ENCODE data around the gene RXRA. TPM values are rescaled to one million over a fixed set of nuclear protein-coding genes. Genes with fewer than 3 reads are reported as not detected.

Gene RXRA
- total RNA-seq, 1 experiment from 2014 or later, result 29.9 TPM

DNA sequence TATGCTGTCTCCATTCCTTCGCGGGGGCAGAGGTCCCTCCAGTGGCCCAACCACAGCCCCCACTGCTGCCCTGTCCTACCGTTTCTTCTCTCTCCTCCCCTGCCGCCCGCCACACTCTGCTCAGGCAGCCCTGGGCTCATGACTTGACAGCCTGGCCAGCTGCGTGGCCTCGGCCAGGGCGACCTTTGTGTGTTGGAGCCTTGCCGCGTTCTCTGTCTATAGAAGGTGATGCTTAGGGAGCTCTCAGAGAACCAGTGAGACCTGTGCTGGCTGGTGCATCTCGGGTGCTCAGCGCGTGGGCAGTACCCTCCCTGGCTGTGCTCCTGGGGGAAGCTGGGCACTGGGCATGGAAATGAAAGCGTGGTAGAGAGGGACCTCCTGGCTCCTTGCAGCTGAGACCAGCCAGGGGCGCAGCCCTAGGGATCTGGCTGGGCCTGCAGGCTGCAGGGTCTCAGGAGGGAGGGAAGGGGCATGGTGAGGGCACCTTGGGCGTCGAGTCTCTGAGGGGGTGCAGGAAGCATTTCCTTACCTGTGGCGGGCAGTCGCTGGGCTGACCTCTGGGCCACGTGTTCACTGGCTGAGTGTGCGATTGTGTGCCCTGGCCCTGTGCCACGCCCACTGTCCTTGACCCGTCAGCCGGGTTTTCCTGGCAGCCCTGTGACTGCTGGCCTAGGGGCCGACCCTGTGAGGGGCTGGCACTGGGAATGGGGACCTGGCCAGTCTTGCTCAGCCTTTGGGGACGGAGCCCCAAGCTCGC is 50.3 kb downstream of the RXRA start:
- H2AK5ac ChIP-seq (ENCODE audit: insufficient read length, low read length), result no peak overlapping the region
- no peak overlapping the region for H3K23ac ChIP-seq (ENCODE audit: insufficient read length, low read depth, low read length)
- H3K27ac ChIP-seq (ENCODE audit: insufficient read length, low read depth, low read length), result no peak overlapping the region
- H3T11ph ChIP-seq (ENCODE audit: low read length), result no peak overlapping the region
- no peak overlapping the region for H4K8ac ChIP-seq (replicated peaks; ENCODE audit: insufficient read length, low read depth, low read length)
- H2BK12ac ChIP-seq (ENCODE audit: insufficient read length, low read depth, low read length), result no peak overlapping the region
- H3K27me3 ChIP-seq (ENCODE audit: insufficient read depth, low read length), result no peaks in the 10 kb centered on the region
- WGBS (ENCODE audit: extremely low coverage, insufficient read length, low lambda C conversion rate), result no CpG with 5 or more reads among the region's 27 CpGs
- H2BK120ac ChIP-seq (ENCODE audit: low read depth, low read length, poor library complexity, severe bottlenecking), result no peak overlapping the region
- Mint-ChIP-seq H3K9me3 (no peaks in the 10 kb centered on the region), H3K4me3 (no peak overlapping the region), H3K4me1 (peaks cover 5 to 25% of the 10 kb centered on the region in 2 experiments), H3K36me3 (ENCODE audit: insufficient read depth in 1 of 3, low read depth in 3 of 3) (no peaks in the 10 kb centered on the region; a peak in 1 of 7 replicates), H3K27ac (peak overlapping the region in 2 of 3 experiments; percentile 42 to 85; a peak in 4 of 7 replicates), H3K27me3 (ENCODE audit: low read depth) (no peaks in the 10 kb centered on the region)
- H3K79me1 ChIP-seq (ENCODE audit: insufficient read depth, low read depth, low read length, poor library complexity, severe bottlenecking), result no peaks in the 10 kb centered on the region
- H3K18ac ChIP-seq (ENCODE audit: insufficient read length, low read depth, low read length), result no peak overlapping the region
- H3K14ac ChIP-seq (ENCODE audit: insufficient read depth, low read length), result no peak overlapping the region; the same call in 1 of the 2 replicates
- H3K9ac ChIP-seq (ENCODE audit: extremely low read depth, insufficient read length, low read length), result no peak overlapping the region
- H2BK5ac ChIP-seq (ENCODE audit: insufficient read length, low read length), result no peak overlapping the region
- DNase-seq, result no peak
- no peak overlapping the region for H4K91ac ChIP-seq (ENCODE audit: insufficient read length, low read depth, low read length)
- TF ChIP-seq, protein P1, sequence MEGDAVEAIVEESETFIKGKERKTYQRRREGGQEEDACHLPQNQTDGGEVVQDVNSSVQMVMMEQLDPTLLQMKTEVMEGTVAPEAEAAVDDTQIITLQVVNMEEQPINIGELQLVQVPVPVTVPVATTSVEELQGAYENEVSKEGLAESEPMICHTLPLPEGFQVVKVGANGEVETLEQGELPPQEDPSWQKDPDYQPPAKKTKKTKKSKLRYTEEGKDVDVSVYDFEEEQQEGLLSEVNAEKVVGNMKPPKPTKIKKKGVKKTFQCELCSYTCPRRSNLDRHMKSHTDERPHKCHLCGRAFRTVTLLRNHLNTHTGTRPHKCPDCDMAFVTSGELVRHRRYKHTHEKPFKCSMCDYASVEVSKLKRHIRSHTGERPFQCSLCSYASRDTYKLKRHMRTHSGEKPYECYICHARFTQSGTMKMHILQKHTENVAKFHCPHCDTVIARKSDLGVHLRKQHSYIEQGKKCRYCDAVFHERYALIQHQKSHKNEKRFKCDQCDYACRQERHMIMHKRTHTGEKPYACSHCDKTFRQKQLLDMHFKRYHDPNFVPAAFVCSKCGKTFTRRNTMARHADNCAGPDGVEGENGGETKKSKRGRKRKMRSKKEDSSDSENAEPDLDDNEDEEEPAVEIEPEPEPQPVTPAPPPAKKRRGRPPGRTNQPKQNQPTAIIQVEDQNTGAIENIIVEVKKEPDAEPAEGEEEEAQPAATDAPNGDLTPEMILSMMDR (conservative IDR thresholded peaks at IDR 0.05), result no peak
- no peaks in the 10 kb centered on the region for H3K9me3 ChIP-seq (ENCODE audit: control insufficient read depth, low read depth, low read length)
- H2BK20ac ChIP-seq (ENCODE audit: low read depth, low read length, poor library complexity, severe bottlenecking), result no peak overlapping the region
- no peaks in the 10 kb centered on the region for H3K4me1 ChIP-seq (ENCODE audit: insufficient read depth, low read length)
- H3K4ac ChIP-seq (ENCODE audit: low read depth, low read length), result no peak overlapping the region
- no peak overlapping the region for H3K56ac ChIP-seq (ENCODE audit: insufficient read length, low read depth, low read length)
- no peak overlapping the region for H2AFZ ChIP-seq (ENCODE audit: low read length)
- no peak overlapping the region for H2BK15ac ChIP-seq (ENCODE audit: low read depth, low read length)
- H3K79me2 ChIP-seq (ENCODE audit: insufficient read depth, low read length), result no peaks in the 10 kb centered on the region; the same call in 1 of the 2 replicates
- no peaks in the 10 kb centered on the region for H3K23me2 ChIP-seq (ENCODE audit: insufficient read length, low read depth, low read length, poor library complexity, severe bottlenecking)
- no peak overlapping the region for H3K4me2 ChIP-seq (ENCODE audit: insufficient read depth, insufficient read length, low read length)
- no peak overlapping the region for H4K5ac ChIP-seq (ENCODE audit: insufficient read length, low read depth, low read length)
- H4K20me1 ChIP-seq (ENCODE audit: control insufficient read depth, insufficient read depth, insufficient read length), result peaks cover 2% of the 10 kb centered on the region
